Activated CD8-positive, alpha-beta memory T cell treated with anti-CD3 and anti-CD28 coated beads, Interleukin-2, amount 50 U/mL, for 1 hour (primary cell): ENCODE measurements around the gene FOXP3.

Experiments
- DNase-seq: peaks from one replicate; pipeline ENCODE4 v3.0.0-alpha.2; 2020; ENCODE audit errors: extremely low read depth

FOXP3 gene

DNA sequence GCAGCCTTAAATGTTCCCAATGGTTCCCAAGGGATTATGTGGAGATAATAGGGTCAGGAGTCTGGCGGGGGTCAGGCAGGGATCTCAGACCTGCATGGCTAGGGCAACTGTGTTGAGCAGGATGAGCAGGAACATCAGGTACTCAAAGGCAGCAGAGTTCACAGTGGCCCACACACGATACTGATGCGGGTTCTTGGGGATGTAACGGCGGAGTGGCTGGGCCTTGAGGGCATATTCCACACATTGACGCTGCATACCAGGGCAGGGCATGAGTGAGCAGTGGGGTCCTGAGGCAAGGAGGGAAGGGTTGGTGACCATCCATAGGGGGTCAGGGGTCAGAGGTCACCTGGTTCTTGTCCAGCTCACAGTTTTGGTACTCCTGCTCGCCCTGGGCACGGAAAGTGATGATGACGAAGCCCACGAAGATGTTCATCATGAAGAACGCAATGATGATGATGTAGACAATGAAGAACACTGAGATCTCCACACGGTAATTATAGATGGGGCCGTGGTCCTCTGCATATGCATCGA is 49.4 kb downstream of the FOXP3 start:
- no peak for DNase-seq

DNA sequence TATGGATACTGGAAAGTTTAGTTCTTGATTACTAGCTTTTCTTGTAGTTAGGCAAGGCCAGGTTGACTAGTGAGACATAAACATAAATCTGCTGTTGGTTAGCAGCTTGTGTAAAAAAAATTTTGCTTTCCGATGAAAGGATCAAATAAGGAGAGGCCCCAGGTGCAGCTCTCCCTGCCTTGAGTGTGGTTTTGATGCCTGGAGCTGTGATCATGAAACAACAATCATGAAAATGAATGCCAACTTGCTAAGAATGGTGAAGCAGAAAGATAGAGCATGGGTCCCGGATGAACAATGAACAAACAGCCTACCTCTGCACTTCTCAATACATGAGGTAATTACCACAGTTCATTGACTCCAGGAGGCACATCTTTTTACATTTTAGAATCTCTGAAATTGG is 50.1 kb downstream of the FOXP3 start:
- no peak for DNase-seq

DNA sequence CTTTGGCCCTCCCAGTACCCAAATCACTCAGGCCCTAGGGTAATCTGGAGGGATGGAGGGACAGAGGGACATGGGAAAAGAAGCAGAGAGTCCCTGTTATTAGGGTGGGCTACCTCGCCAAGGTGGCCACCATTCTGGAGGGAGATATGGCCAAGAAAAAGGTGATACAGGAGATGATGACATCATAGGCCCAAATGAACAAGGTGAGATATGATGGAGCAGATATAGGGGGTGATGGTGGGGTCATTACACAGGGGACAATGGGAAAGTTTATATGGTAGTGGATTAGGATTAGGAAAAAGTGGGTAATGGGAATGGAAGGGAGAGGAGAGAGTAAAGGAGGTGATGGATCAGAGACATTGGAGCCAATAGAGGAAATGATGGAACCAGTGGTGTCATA is 51.6 kb downstream of the FOXP3 start:
- no peak for DNase-seq

DNA sequence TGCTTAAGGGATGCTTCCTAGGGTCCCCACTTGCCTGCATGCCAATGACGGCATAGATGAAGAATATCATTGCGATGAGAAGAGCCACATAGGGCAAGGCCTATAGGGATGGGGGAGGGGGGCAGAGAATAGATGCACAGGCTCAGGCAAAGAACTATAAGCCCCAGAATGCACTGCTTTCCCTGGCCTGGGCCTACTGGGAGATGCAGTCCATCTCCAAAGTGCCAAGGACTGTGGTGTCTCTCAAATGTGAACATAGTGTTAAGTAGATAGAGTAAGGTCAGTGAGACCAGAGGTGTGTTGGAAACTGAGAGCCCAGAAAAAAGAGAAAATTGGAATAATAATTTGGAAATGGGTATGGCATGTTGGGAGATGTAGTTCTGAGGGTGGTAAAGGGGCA is 52.3 kb downstream of the FOXP3 start:
- no peak for DNase-seq

DNA sequence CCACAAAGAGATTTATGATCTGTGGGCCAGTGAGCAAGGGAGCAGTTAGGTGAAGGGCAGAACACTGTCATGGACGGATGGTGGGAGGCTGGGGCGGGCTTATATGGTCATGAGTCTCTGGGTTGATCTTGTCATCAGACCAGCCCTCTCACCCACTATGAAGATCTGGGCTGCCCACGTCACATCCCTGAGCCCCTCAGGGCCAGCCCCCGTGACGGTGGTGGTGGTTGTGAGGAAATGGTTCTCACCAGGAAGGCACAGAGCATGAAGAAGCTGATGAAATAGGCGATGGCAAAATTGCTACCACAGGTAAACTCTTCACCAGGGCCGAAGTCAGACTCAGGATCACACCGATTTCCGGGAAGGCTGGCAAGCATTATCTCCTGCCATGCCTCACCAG is 53.4 kb downstream of the FOXP3 start:
- DNase-seq = no peak

DNA sequence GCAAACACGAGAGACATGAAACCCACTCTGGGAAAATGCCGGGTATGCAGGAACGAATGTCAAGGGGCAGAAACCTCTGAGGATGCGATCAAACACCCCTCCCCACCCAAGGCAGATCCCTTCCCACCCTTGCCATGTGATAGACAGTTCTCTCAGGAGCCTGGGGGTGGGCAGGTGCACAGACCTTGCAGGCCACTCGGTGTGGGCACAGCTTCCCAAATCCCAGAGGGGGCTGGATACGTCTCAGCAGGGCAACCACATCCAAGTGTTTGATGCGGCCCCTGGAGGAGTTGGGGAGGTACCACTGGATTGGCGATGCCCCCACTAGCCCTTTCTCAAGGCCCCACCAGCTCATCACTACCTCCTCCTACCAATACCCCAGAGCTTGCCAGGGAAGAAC is 54.1 kb downstream of the FOXP3 start:
- no peak for DNase-seq

DNA sequence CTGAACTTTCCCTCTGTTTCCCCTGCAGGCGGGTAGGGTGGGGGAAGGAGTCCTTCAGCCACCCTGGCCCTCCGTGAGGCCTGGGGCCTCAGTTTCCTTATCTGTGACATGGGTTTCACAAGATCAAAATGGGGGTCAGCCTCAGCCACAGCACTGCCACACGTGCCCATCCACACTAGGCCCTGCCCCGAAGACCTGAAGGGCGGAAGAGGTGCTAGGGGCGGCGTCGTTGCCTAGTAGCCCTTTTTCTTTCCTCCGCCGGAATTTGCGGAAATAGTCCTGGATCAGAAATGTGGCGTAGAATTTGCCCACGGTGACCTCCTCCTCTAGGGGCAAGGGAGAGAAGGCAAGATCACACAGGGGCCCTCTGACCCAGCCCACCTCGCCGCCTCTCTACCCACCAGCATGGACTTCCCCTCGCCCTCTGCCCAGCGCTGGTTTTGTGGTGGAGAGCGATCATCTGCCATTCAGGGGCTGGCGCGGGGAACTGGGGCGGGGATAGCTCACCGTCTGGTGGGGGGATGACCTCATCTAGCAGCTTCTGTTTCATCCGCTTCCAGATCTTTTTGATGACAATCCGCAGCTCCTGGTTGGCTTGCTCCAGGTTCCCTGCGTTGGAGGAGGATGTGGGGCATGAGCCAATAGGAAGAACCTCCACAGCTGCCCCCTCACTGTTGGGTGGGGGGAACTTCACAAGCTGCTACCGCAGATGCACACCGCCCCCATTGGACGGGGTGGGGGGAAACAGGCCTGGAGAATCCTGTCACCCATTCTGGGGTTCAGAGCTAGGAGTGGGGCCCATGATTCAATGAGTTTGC is 54.9 kb downstream of the FOXP3 start:
- DNase-seq = no peak

DNA sequence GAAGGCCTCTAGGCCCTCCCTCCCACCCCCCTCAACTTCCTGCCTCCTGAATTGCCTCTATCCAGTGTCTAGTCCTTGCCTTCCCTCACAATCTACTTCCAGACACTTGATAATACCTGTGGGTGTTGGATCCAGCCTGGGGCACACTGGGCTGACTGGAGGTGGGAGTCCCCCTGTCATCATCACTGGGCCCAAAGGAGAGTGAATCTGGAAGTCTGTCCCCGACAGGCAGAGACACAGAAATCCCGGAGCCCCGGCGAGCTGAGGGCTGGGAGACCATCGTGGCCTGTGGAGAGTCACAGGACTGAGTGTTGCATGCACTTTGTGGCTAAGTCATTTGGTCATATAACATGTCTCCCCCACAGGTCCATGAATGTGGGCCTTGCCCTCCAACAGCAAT is 56.1 kb downstream of the FOXP3 start:
- DNase-seq = no peak

DNA sequence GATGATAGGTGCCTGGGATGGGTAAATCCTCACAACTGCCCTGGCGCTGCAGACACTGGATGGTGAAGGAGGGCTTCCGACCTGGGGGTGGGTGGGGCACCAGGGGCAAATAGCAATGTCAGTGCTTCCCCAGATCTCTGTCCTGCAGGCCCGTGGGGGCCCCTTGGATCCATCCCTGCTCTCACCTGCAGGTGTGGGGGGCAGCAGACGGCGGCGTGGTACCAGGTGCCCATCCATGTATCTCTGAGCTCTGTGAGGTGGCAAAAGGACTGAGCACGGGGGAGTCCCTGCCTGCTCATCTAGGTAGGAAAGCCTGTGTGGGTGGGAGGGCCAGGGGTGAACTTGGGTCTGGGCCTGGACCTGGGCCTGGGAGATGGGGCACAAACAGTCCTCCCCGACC is 58.0 kb downstream of the FOXP3 start:
- no peak for DNase-seq

DNA sequence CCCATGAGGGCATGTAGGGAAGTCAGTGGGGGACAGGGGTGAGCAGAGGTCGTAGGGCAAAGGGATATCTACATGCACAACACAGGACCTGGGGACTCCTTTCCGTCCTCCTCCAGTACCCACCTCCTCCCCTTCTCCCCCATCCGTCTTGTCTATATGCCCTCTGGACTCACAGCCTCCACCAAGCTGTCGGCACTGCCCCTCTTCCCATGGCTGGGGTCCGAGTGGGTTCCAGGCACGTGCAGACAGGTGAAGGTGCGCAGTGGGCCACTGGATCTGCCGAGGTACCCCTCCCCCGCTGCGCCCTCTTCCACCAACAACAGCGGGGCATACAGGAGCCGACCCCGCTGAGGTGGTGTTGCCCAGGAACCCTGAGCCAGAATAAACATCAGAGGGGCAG is 59.1 kb downstream of the FOXP3 start:
- DNase-seq = no peak

DNA sequence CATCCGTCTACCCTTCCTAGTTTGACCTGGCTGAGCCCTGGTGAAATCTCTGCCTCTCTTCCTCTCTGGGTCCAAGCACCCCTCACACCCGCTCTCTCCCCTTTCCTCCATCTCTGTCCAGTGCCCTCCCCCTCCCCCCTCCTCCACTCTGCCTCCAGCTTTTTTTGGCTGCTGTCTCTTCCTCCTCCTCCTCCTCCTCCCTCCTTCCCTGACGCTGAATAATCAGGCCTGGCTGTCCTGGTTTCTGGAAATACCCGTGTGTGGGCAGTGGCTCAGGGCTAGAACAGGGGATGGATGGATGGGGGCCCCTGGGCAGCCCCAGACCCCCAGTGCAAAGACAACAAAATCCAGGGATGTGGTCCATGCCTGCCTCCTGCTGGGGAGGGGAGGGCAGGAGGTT is 59.8 kb downstream of the FOXP3 start:
- no peak for DNase-seq

DNA sequence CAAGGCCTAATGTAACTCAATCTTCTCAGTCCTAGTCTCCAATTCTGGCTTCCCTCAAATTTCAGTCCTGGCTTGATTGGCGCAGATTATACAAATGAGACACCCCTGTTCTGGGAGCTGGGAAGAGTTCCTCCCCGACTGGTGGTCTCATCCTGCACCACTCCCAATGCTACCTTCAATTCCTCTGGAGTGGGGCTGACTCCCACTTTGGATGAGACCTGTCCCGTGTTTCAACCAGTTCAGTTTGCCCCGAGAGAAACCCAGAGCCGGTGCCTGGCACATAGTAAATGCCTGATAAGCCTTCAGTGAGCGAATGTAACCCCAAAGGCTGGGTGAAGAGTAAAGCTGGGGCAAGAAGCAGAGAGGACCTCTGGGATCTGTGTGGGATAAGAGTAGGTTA is 60.5 kb downstream of the FOXP3 start:
- no peak for DNase-seq

DNA sequence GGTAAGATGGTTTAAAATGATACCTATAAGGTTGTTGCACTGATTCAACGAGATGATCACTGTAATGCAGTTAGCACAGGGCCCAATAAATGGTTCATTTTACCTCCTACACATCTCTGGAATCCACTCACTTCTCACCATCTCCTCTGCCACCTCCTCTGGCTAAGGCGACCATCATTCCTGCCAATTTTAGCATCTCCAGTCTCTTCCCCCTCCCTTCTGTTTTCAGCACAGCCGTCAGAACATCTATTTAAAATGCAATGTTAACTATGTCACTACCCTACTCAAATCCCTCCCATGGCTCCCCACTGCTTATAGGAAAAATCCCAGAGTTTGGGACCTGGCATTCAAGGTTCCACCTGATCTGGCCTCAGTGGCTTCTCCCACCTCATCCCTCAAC is 61.0 kb downstream of the FOXP3 start:
- DNase-seq = no peak

DNA sequence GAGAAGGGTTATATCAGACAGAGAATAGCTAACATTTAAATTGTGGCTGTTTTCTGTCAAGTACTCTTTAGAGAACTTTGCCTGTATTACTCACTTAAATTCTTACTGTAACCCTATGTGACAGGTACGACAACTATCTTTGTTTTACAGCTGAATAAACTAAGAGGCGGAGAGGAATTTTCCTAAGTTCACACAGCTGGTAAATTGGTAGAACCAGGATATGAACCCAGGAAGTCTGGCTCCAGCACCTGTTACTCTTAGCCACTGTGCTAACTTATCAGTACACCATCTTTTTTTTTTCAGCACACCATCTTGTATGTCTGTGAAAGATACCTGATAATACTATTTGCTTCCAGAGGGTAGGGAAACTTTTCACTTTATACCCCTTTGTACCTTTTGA is 62.5 kb downstream of the FOXP3 start:
- no peak for DNase-seq
